T-helper 17 cell (primary cell): ENCODE results near the gene KIAA1217. TPM values are rescaled to one million over a fixed set of nuclear protein-coding genes. Genes with fewer than 3 reads are reported as not detected.

Source experiments
- ATAC-seq: fragments of 150-1000 bp; cut with Tn5 transposase; 2 replicates; pipeline ENCODE4 v1.10.0; 2021; ENCODE audit warnings: mild to moderate bottlenecking, moderate library complexity
- DNase-seq, 3 donors: peaks; one replicate each; pipeline versions ENCODE4 v3.0.0 to v3.0.0-alpha.2; 2020 to 2021
- H3K9me3 ChIP-seq: one replicate; pipeline ENCODE4 v1.7.0; 2013; ENCODE audit warnings: low read length, mild to moderate bottlenecking; ENCODE audit not compliant: control insufficient read depth, poor library complexity, severe bottlenecking
- H3K27ac Mint-ChIP-seq: one replicate; pipeline ENCODE4 v1.8.0; 2022; ENCODE audit warnings: mild to moderate bottlenecking, moderate library complexity, mixed read lengths
- H3K27me3 Mint-ChIP-seq: one replicate; pipeline ENCODE4 v1.8.0; 2022; ENCODE audit warnings: mixed read lengths
- H3K36me3 Mint-ChIP-seq: one replicate; pipeline ENCODE4 v1.8.0; 2022; ENCODE audit warnings: low read depth, mixed read lengths
- H3K4me1 Mint-ChIP-seq: one replicate; pipeline ENCODE4 v1.8.0; 2022; ENCODE audit warnings: mild to moderate bottlenecking, mixed read lengths
- H3K4me3 Mint-ChIP-seq: one replicate; pipeline ENCODE4 v1.8.0; 2022; ENCODE audit warnings: mild to moderate bottlenecking, moderate library complexity, mixed read lengths
- total RNA-seq, 4 donors: library from RNA in 2 of 4; stranded (reverse) in 2 of 4; gene quantifications; one replicate each; pipeline ENCODE4 v1.2.3 and lab custom pipeline; 2022 to 2026

The KIAA1217 gene, protein sequence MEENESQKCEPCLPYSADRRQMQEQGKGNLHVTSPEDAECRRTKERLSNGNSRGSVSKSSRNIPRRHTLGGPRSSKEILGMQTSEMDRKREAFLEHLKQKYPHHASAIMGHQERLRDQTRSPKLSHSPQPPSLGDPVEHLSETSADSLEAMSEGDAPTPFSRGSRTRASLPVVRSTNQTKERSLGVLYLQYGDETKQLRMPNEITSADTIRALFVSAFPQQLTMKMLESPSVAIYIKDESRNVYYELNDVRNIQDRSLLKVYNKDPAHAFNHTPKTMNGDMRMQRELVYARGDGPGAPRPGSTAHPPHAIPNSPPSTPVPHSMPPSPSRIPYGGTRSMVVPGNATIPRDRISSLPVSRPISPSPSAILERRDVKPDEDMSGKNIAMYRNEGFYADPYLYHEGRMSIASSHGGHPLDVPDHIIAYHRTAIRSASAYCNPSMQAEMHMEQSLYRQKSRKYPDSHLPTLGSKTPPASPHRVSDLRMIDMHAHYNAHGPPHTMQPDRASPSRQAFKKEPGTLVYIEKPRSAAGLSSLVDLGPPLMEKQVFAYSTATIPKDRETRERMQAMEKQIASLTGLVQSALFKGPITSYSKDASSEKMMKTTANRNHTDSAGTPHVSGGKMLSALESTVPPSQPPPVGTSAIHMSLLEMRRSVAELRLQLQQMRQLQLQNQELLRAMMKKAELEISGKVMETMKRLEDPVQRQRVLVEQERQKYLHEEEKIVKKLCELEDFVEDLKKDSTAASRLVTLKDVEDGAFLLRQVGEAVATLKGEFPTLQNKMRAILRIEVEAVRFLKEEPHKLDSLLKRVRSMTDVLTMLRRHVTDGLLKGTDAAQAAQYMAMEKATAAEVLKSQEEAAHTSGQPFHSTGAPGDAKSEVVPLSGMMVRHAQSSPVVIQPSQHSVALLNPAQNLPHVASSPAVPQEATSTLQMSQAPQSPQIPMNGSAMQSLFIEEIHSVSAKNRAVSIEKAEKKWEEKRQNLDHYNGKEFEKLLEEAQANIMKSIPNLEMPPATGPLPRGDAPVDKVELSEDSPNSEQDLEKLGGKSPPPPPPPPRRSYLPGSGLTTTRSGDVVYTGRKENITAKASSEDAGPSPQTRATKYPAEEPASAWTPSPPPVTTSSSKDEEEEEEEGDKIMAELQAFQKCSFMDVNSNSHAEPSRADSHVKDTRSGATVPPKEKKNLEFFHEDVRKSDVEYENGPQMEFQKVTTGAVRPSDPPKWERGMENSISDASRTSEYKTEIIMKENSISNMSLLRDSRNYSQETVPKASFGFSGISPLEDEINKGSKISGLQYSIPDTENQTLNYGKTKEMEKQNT (N-terminal part only)
- total RNA-seq = under 1 TPM; 0.39 to 0.85 TPM
- total RNA-seq (lab: John Stamatoyannopoulos, UW) = 0.08 to 0.35 reads per million in 2 donors

DNA sequence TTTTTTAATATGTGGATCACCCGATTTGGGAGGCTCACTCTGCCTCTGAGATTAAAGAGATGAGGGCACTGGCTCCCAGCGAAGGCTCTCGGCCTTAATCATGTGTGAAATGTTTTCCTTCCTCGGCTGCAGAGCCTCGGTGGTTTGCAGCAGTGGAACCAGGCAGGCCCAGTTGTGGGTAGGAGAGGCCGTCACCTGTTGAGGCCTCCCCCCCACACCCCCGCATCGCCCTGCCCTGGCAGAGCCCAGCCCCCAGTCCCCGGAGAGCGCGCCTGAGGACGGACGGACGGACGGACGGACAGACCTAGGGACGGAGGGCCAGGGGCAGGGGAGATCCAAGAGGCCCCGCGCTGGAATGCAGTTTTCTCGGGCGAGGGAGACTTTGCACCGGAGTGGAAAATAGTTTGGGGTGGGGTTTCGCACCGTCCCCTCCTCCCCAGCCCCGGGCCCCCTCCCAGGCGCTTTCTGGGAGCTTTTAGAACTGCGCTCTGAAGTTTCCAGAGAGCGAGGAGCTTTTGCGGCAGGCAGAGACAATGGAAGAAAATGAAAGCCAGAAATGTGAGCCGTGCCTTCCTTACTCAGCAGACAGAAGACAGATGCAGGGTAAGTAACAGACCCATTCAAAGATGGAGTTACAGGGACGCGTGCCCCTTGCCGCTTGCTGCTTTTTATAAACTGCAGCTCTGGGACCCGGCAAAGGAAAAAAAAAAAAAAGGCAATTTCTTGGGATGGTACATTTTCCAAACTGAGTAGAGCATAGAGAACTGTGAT, at the start of gene KIAA1217:
KIAA1217 (plus strand) TSS at position 478 of the 771 bp plus-strand sequence; CDS start at position 534, 56 bp downstream.
- Mint-ChIP-seq H3K4me3 (peak within 1 kb of the TSS; percentile 69), H3K4me1 (peaks cover 9% of the 10 kb centered on the region), H3K36me3 (peaks cover 3% of the 10 kb centered on the region), H3K27ac (no peak within 1 kb of the TSS), H3K27me3 (peaks cover 58% of the 10 kb centered on the region)
- no peak for DNase-seq
- ATAC-seq = no peak
- H3K9me3 ChIP-seq = no peaks in the 10 kb centered on the region

DNA sequence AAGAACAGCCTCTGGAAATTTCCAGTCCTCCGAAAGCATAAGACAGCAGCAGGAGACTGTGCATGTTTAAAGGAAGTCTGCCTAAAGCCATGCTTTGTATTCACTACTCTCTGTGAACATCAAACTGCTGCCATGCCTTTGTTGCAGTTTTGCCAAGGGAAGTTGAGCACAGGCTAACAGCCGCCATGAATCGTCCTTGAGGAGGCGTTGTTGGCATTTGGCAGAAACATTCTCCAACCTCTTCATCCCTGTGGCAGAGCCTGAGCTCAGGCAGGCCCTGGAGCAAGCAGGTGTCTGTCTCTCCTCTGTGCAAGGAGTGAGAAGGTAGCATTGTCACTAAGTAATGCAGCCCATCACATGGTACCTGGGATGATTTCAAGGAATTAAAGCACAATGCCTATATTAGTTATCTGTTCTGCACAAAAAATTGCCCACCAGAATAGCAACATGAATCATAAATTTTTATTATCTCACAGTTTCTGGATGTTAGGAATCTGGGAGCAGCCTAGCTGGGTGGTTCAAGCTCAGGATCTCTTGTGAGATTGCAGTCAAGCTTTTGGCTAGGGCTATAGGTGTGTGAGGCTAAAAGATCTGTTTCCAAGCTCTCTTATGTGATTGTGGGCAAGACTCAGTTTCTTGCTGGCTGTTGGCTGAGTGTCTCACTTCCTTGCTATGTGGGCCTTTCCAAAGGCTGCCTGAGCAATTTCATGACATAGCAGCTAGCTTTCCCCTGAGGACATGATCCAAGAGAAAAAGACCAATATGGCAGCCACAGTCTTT, 46.5 kb upstream of the KIAA1217 start:
- no peak for DNase-seq
- no peak for ATAC-seq
- Mint-ChIP-seq H3K36me3 (no peaks in the 10 kb centered on the region), H3K4me3 (no peak overlapping the region), H3K27me3 (no peaks in the 10 kb centered on the region), H3K27ac (no peak overlapping the region), H3K4me1 (no peaks in the 10 kb centered on the region)
- peaks cover 4% of the 10 kb centered on the region for H3K9me3 ChIP-seq

DNA sequence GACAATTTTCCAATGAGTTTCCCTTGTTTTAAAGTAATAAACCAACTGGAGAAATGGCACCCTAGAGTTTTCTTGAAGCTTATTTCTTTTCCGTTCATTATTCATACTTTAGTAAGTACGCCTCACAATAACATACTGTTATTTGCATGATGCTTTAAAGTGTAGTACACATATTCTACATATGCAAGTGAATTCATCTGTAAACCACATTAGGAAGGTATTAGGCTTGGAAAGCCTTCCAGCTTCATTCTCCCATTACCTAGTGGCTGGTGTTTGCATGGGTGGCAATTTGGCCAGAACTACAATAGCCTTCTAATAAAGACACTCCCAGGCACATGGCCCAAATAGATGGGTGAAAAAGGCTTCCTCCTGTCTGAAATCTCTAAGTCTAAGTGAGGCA, 45.5 kb upstream of the KIAA1217 start:
- Mint-ChIP-seq H3K36me3 (no peaks in the 10 kb centered on the region), H3K27me3 (no peaks in the 10 kb centered on the region), H3K4me3 (no peak overlapping the region), H3K27ac (no peak overlapping the region), H3K4me1 (no peaks in the 10 kb centered on the region)
- no peak for ATAC-seq
- H3K9me3 ChIP-seq = peaks cover 4% of the 10 kb centered on the region
- no peak for DNase-seq

DNA sequence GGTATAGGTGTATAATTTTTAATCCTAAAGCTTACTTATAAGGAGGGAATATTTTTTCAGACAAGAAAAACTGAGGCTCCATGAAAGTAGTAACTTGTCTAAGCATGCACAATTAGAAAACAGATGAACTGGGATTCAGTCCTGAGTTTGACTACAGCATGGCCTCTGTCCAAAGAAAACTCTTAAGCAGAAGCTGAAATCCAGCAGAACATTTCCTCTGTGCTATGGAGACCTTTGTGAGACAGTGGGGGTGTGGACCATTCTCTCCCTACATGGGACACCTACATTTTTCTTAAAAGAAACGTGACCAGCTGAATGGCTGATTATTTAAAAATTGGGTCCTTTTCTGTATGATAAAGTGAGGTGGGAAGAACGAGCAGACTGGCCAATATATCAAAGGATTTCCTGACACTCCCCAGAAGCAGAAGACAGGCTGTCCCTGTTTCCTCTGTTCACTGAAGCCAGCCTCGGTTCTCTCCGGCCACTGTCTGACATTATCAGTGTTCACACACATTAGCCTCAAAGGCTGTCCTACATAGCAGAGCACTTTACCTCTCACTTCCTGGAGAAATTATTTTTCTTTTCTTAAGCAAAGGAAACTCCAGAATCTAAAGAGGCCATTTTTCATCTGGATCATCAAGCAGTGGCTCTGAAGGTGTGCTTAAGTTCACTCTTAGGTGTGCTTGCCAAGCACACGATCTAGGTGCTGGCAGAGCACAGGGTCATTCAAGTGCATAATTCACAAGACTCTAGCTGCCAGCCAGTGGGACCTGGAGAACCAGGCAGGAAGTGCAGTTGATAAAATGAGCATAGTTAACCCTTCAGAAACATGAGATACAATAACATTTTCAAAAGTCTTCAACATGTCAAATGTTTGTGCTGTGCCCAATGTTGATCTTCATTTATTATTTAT, 40.4 kb upstream of the KIAA1217 start:
- Mint-ChIP-seq H3K4me3 (no peak overlapping the region), H3K27me3 (no peaks in the 10 kb centered on the region), H3K27ac (no peak overlapping the region), H3K4me1 (no peaks in the 10 kb centered on the region), H3K36me3 (no peaks in the 10 kb centered on the region)
- DNase-seq = no peak
- H3K9me3 ChIP-seq = peaks cover 4% of the 10 kb centered on the region
- no peak for ATAC-seq

DNA sequence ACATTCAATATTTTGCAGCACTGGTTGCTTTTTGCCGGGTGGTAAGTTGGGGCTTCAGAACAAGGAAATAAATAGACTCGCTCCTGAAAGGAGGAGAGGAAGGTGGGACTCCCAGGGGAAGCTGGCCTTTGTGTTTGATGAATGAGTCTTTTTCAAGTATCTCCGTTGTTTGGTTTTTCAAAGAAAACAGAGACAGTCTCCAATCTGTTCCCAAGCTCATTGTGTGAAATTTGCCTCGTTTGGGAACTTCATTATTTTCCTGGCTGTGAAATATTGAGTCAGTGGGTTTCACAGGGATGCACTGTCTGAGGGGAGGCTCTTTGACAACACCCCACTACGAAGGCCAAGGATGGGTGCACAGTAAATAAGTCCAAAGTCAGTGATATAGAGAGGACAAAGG, 38.7 kb upstream of the KIAA1217 start:
- ATAC-seq (no peak), DNase-seq (no peak)
- H3K27ac Mint-ChIP-seq = no peak overlapping the region
- peaks cover 3% of the 10 kb centered on the region for H3K9me3 ChIP-seq
- no peaks in the 10 kb centered on the region for H3K27me3 Mint-ChIP-seq
- no peaks in the 10 kb centered on the region for H3K4me1 Mint-ChIP-seq
- H3K4me3 Mint-ChIP-seq = no peak overlapping the region
- H3K36me3 Mint-ChIP-seq = no peaks in the 10 kb centered on the region

DNA sequence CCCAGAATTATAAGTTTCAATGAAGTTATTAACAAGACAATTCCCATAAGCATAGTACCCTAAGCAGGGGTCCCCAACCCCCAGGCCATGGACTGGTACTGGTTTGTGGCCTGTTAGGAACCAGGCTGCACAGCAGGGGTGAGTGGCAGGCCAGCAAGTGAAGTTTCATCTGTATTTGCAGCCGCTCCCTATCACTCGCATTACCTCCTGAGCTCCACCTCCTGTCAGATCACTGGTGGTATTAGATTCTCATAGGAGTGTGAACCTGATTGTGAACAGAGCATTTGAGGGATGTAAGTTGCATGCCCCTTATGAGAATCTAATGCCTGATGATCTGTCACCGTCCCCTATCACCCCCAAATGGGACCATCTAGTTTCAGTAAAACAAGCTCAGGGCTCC, 36.0 kb upstream of the KIAA1217 start:
- no peak overlapping the region for H3K4me3 Mint-ChIP-seq
- ATAC-seq = no peak
- H3K4me1 Mint-ChIP-seq = no peaks in the 10 kb centered on the region
- no peak for DNase-seq
- H3K27ac Mint-ChIP-seq = no peak overlapping the region
- no peaks in the 10 kb centered on the region for H3K36me3 Mint-ChIP-seq
- no peaks in the 10 kb centered on the region for H3K9me3 ChIP-seq
- no peaks in the 10 kb centered on the region for H3K27me3 Mint-ChIP-seq

DNA sequence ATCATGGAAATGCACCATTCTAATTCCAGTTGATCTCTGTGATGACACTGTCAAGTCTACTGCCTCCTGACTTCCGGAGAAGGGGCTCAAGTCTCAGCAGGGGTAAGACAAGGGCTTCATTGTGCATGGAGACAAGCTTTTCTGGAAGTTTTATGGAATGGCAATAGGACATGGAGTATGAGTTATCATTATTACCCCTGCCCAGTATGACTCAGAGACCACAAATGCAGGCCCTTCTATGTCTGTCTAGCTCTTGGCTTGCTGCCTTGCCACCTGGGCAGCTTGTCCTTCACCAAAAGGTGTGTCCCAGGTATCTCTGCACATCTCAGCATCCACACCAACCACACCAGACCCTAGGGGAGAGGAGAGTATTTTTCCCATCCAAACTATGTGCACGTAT, 34.9 kb upstream of the KIAA1217 start:
- no peak overlapping the region for H3K4me3 Mint-ChIP-seq
- ATAC-seq (no peak), DNase-seq (no peak)
- H3K27me3 Mint-ChIP-seq = no peaks in the 10 kb centered on the region
- H3K4me1 Mint-ChIP-seq = no peaks in the 10 kb centered on the region
- H3K9me3 ChIP-seq = no peaks in the 10 kb centered on the region
- H3K36me3 Mint-ChIP-seq = no peaks in the 10 kb centered on the region
- H3K27ac Mint-ChIP-seq = no peak overlapping the region

DNA sequence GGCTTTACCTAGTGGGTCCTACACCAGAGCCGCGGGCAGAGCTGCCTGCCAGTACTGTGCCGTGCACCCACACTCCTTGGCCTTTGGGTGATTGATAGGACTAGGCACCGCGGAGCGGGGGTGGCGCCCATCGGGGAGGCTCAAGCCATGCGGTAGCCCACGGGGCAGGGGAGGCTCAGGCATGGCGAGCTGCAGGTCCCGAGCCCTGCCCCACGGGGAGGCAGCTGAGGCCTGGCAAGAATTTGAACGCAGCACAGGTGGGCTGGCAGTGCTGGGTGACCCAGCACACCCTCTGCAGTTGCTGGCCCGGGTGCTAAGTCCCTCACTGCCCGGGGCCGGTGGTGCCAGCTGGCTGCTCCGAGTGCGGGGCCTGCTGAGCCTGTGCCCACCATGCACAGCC, 32.3 kb upstream of the KIAA1217 start:
- no peak overlapping the region for H3K27ac Mint-ChIP-seq
- no peak for ATAC-seq
- H3K36me3 Mint-ChIP-seq = no peaks in the 10 kb centered on the region
- H3K9me3 ChIP-seq = no peaks in the 10 kb centered on the region
- H3K4me3 Mint-ChIP-seq = no peak overlapping the region
- H3K27me3 Mint-ChIP-seq = no peaks in the 10 kb centered on the region
- DNase-seq = no peak
- H3K4me1 Mint-ChIP-seq = no peaks in the 10 kb centered on the region

DNA sequence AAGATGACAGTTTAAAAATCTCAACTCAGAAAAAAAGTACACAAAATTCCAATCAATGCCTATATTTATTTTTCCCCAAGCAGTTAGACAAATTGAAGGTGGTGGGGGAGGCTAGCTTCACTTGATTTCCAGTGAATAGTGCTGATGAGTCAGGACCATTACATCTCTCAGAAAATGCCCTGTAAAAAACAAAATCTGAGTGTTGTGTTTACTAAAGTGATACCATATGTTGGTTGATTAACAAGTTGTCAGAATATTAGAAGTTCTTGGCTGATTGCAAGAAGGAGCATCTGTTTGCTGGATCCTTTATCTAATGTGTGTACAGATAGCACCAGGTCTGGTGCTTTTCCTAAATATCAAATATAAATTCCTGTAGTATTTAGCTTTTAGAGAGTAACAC, 31.3 kb upstream of the KIAA1217 start:
- H3K4me1 Mint-ChIP-seq = no peaks in the 10 kb centered on the region
- H3K36me3 Mint-ChIP-seq = no peaks in the 10 kb centered on the region
- no peak overlapping the region for H3K4me3 Mint-ChIP-seq
- DNase-seq (no peak), ATAC-seq (no peak)
- H3K27ac Mint-ChIP-seq = no peak overlapping the region
- no peaks in the 10 kb centered on the region for H3K27me3 Mint-ChIP-seq
- H3K9me3 ChIP-seq = no peaks in the 10 kb centered on the region

DNA sequence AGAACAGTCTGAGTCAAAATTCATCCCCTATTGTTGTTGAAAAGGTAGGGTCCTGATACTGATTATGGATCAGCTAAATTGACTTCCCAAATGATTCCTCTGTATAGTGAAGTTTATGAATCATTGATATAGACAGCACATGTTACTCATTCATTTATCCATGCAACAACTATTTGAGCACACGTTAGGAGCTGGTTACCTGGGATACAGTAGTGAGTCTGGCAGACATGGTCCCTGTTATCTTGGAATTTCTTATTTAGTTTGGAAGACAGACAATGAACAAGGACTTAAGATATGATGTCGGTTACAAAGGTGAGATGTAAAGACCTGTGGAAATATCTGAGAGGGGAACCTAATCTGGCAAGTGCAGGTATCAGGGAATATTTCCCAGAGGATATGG, 28.0 kb upstream of the KIAA1217 start:
- no peaks in the 10 kb centered on the region for H3K36me3 Mint-ChIP-seq
- no peaks in the 10 kb centered on the region for H3K27me3 Mint-ChIP-seq
- ATAC-seq (no peak), DNase-seq (no peak)
- no peaks in the 10 kb centered on the region for H3K9me3 ChIP-seq
- no peaks in the 10 kb centered on the region for H3K4me1 Mint-ChIP-seq
- H3K27ac Mint-ChIP-seq = no peak overlapping the region
- H3K4me3 Mint-ChIP-seq = no peak overlapping the region

DNA sequence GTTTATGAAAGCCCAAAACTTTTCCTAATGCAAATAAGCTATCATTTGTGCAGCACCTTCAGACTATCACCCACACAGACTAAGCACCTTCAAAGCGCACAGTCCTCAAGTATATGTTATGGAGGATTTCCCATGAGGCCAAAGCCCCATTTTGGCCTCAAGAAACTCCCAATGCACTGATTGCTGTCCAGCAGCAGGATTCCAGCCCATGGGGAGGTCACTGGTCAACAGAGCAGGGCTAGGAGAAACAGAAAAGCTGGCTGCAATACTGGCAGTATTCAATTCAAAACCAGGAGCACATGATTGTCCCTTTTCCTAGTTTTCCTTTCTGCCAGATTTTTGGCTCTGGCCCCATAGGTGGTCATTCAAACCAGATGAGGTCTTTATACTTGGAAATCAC, 24.5 kb upstream of the KIAA1217 start:
- Mint-ChIP-seq H3K36me3 (no peaks in the 10 kb centered on the region), H3K27me3 (peaks cover 6% of the 10 kb centered on the region), H3K4me1 (no peaks in the 10 kb centered on the region), H3K4me3 (no peak overlapping the region), H3K27ac (no peak overlapping the region)
- ATAC-seq (no peak), DNase-seq (no peak)
- H3K9me3 ChIP-seq = no peaks in the 10 kb centered on the region
